Activated CD4-positive, alpha-beta T cell treated with anti-CD3 and anti-CD28 coated beads, Interleukin-2, Interleukin-6, amounts not matched to agents 100 ng/mL and 50 ng/mL, durations not matched to agents 16 hours and 8 hours (primary cell): ENCODE measurements around the gene HRAS.

ENCODE experiments used
- DNase-seq: peaks from one replicate; pipeline ENCODE4 v3.0.0-alpha.2; 2020

HRAS gene

GRCh38 chr11:567011-567628 is 31.7 kb upstream of the HRAS start:
- DNase-seq, result no peak

DNA sequence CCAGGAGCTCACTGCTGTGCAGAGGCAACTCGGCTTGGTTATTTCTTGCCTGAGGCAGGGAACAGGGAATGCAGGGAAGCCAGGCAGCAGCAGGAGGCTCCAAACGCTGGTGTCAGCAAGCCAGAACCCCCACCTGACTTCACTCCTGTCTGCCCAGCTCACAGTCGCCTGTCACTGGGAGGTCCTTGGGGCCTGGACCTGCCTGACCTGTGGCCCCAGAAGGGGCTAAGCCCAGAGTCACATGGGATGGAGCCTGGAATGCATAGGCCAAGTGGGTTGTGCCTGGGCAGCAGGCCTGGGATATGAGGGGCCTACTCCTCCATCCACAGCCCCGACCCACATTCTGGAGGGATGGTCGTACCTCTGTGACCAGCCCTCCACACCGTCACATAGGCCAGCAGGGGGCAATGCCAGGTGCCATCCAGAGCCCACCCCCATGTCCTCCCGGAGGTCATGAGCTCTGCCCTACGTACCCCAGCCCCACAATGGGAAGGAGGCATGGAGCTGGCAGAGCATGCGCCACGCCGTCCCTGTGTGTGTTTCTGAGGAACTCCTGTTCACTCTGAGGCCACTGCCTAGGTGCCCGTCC is 30.6 kb upstream of the HRAS start:
- DNase-seq, result no peak

DNA sequence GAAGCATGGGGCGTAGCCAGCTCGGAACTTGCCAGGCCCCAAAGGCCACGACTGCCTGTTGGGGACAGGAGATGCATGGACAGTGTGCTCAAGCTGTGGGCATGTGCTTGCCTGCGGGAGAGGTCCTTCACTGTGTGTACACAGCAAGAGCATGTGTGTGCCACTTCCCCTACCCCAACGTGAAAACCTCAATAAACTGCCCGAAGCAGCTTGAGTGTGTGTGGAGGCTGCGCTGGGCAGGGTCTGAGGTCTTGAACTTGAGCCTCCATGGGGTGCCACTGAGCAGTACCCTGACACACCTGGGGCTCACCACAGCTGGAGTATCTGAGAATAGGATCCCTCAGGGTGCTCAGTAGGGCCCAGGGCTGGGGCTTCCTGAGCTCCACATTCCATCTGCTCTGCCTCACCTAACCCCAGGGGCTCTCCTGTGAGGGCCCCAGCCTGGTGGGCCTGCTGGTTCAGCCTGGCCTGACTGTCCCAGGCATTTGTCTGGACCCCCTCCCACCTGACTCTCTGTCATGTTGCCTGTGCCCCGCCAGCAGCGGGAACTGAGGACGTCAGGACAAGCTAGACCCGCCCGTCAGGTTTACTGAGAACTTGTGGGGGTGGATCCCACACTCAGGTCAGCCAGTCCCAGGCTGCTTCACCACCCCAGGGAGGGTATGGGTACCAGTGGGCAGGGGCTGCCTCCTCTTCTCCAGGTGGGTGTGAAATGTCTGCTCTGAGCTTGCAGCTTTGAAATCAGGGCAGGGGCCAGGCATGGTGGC is 28.6 kb upstream of the HRAS start:
- no peak for DNase-seq

DNA sequence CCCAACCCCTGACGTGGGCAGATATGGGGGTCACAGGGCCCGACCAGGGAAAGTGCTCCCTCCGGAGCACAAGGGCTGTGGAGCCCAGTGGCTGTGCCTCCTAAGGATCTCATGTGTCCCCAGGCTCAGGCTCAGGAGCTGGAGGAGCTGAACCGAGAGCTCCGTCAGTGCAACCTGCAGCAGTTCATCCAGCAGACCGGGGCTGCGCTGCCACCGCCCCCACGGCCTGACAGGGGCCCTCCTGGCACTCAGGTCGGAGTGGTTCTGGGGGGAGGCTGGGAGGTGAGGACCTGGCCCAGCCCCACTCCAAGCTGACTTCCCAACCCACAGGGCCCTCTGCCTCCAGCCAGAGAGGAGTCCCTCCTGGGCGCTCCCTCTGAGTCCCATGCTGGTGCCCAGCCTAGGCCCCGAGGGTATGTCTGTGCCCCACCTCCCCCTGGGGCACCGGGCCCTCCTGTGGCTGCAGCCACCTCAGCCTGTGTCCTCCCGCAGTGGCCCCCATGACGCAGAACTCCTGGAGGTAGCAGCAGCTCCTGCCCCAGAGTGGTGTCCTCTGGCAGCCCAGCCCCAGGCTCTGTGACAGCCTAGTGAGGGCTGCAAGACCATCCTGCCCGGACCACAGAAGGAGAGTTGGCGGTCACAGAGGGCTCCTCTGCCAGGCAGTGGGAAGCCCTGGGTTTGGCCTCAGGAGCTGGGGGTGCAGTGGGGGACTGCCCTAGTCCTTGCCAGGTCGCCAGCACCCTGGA is 27.9 kb upstream of the HRAS start:
- DNase-seq, result no peak

DNA sequence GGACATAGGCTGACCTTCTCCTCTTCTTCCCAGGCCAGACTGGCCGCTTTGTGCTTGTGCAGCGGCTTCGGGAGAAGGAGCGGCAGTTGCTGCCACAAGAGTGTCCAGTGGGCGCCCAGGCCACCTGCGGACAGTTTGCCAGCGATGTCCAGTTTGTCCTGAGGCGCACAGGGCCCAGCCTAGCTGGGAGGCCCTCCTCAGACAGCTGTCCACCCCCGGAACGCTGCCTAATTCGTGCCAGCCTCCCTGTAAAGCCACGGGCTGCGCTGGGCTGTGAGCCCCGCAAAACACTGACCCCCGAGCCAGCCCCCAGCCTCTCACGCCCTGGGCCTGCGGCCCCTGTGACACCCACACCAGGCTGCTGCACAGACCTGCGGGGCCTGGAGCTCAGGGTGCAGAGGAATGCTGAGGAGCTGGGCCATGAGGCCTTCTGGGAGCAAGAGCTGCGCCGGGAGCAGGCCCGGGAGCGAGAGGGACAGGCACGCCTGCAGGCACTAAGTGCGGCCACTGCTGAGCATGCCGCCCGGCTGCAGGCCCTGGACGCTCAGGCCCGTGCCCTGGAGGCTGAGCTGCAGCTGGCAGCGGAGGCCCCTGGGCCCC is 26.8 kb upstream of the HRAS start:
- DNase-seq, result no peak

DNA sequence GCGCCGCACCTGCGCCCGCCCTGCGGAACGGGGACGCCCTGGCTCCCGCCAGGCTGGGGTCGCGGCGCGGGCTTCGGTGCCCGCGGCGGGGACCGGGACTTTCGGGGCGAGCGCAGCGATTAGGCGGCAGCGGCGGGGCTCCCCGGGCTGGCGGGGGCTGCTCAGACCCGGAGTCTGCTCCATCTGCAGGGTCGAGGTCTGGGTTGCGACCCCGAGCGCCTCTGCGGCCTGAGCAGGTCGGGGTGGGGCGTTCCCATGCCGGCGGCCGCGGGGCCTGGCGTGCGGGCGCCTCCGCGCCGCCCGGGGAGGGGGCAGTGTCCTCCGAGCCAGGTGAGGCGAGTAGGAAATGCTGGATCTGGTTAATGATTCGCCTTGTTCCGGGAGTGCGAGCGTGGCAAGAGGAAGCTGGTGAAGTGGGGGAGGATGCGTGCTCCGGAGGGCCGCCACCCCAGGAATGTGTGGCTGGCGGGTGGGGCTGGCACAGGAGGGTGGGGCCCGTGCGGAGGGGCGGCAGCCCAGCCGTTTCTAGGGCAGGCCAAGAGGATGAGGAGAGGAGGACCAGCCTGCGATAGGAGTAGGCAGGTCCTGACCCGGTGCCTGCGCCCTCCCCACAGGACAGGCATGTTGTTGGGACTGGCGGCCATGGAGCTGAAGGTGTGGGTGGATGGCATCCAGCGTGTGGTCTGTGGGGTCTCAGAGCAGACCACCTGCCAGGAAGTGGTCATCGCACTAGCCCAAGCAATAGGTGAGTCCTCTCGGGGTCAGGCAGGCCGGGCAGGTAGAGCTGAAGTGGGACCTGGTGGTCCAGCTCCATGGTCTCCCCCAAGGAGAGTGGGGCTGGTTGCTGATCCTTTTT is 26.0 kb upstream of the HRAS start:
- peak; percentile 20 for DNase-seq

DNA sequence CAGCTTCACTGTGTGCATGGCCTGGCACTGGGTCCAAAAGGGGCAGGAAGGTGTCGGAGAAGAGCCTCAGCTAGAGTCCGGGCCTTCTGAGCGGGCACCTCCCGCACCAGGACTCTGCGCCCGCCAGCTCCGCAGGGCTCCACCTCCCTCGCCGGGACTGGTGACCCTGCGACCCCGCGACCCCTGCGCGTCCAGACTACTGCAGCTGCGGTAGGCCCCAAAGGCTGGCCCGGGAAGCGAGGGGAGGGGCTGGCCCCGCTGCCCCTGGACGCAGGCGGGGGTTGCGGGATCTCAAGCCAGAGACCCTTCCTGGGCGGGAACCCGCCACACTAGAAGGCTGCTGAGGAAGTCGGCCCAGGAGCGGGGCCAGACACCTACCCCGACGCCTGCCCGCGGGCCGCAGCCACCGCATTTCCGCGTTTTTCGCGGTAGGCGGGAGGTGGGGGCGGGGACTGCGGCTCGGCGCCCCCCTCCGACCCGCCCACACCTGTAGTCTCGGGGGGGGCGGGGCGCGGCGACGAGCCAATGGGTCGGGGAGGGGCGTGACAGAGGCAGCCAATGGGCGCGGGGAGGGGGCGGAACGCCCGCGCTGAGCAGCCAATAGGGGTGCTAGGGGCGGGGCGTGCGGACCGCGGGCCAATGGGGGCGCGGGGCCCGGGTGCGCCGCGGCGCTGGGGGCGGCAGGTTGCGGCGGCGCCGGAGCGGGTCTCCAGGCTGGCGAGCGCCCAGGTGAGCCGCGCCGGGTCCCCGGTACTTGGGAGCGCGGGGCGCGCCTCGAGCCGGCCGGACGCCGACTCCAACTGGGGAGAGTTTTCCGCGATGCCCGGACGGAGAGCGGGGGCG is 25.1 kb upstream of the HRAS start, which contains the start of the genes LMNTD2 and RASSF7:
Gene LMNTD2 (minus strand): TSS at position 434 of the 843 bp plus-strand sequence. CDS start 22 bp downstream, at position 412.
Gene RASSF7 (plus strand): TSS at position 666 of the 843 bp plus-strand sequence. CDS start 799 bp downstream, outside the sequence.
- DNase-seq, result peak; percentile 97

- no peak for DNase-seq
These were observed 24.4 kb upstream of the HRAS start for GRCh38 chr11:559712-560304.

- no peak for DNase-seq
These were observed 23.7 kb upstream of the HRAS start for GRCh38 chr11:559020-559620.

DNA sequence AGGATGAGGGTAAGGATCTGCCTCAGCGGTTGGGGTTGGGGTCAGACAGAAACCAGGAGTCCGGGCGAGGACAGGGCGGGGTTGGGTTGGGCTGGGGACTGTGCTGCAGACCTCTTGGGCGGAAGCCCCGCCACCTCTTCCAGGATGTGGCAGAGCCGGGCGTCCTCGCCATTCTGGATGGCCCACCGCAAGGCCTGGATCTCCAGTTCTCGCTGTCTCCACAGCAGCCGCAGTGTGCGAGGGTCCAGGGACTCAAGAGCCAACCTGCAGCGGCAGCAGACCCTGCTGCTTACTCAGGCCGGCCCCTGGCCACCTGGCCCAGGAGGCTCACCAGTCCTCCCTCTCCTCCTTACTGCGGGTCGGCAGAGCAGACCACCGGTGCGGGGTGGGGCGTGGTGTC is 23.1 kb upstream of the HRAS start:
- no peak for DNase-seq

DNA sequence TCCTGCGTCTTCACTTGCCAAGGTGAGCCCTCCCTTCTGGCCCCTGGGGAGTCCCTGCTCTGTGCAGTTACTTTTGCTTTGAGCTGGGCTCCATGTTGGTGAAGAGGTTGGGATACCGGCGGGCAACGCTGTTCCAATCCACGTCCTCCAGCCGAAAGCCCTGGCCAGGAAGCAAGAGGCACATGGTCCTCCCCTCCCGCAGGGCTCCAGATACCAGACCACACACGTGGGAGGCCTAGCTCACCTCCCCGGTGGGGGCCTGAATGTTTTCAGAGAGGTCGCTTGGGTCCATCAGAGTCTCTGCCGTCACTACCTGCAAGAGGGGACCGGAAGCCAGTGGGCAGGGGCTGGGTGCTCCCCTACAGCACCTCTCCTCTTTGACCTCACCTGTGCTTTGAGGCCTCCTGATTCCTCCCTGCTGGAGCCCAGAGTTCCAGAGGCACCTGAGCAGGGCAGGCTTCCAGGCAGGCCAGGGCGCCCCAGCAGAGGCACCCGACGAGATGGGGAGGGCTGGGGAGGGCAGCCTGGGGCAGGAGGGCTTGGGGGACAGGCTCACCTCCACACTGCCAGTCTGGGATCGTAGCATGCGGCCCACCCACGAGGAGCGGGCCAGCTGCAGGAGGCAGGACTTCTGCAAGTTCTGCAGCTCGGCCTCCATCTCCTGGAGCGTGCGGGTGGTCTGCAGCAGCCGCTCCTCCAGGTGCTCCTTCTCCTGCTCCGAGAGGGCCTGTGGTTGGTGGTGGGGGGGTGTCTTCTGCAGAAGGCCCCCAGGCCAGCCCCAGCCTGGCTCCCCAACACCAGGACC is 22.2 kb upstream of the HRAS start:
- DNase-seq, result no peak

GRCh38 chr11:556662-557256 is 21.4 kb upstream of the HRAS start:
- DNase-seq, result no peak

- DNase-seq, result peak; percentile 25
These were observed 20.6 kb upstream of the HRAS start for GRCh38 chr11:555780-556661.

- no peak for DNase-seq
These were observed 19.9 kb upstream of the HRAS start for GRCh38 chr11:555227-555779.

- DNase-seq, result peak; percentile 78
These were observed 19.3 kb upstream of the HRAS start for GRCh38 chr11:554428-555226.

- no peak for DNase-seq
These were observed 18.6 kb upstream of the HRAS start for GRCh38 chr11:553988-554340.
